Measurements from ENCODE around the gene VASH2. TPM values are rescaled to one million over a fixed set of nuclear protein-coding genes. Genes with fewer than 3 reads are reported as not detected.

VASH2 gene
- total RNA-seq, 1 donor from 2014 or later, result 4.2 TPM

- no peak overlapping the region for H3K27ac ChIP-seq
- H3K27me3 ChIP-seq, result no peaks in the 10 kb centered on the region
- TF ChIP-seq CTCF (IDR thresholded peaks at IDR 0.05) (no peak), POLR2AphosphoS5 (IDR thresholded peaks at IDR 0.05; ENCODE audit: insufficient read depth in 1 of 2, low read depth in 1 of 2) (no peak), POLR2A (IDR thresholded peaks at IDR 0.05) (no peak)
- no peak overlapping the region for H3K4me3 ChIP-seq
- intact Hi-C loops (cut with DNase I), result no loop called here
- H3K36me3 ChIP-seq, result no peaks in the 10 kb centered on the region
- no peaks in the 10 kb centered on the region for H3K4me1 ChIP-seq
- DNase-seq (ENCODE audit: extremely low spot score in 2 of 2), result no peak
- no peaks in the 10 kb centered on the region for H3K9me3 ChIP-seq
Measured at GRCh38 chr1:212982430-212983152, 32.2 kb downstream of the VASH2 start.

- Histone ChIP-seq H3K4me3 (no peak overlapping the region), H3K4me1 (no peaks in the 10 kb centered on the region), H3K27ac (no peak overlapping the region), H3K27me3 (no peaks in the 10 kb centered on the region), H3K9me3 (no peaks in the 10 kb centered on the region), H3K36me3 (no peaks in the 10 kb centered on the region)
- no peak for TF ChIP-seq CTCF (IDR thresholded peaks at IDR 0.05)
- TF ChIP-seq POLR2A (IDR thresholded peaks at IDR 0.05), result no peak
- no peak for TF ChIP-seq POLR2AphosphoS5 (IDR thresholded peaks at IDR 0.05; ENCODE audit: insufficient read depth in 1 of 2, low read depth in 1 of 2)
- intact Hi-C loops (cut with DNase I), result no loop called here
- DNase-seq (ENCODE audit: extremely low spot score in 2 of 2), result no peak
Measured at GRCh38 chr1:212983482-212983881, 33.1 kb downstream of the VASH2 start.

GRCh38 chr1:212984522-212985291, 34.4 kb downstream of the VASH2 start:
- Histone ChIP-seq H3K27me3 (no peaks in the 10 kb centered on the region), H3K4me3 (no peak overlapping the region), H3K9me3 (no peaks in the 10 kb centered on the region), H3K4me1 (no peaks in the 10 kb centered on the region), H3K36me3 (no peaks in the 10 kb centered on the region), H3K27ac (no peak overlapping the region)
- intact Hi-C loops (cut with DNase I), result no loop called here
- TF ChIP-seq POLR2AphosphoS5 (IDR thresholded peaks at IDR 0.05; ENCODE audit: insufficient read depth in 1 of 2, low read depth in 1 of 2) (no peak), POLR2A (IDR thresholded peaks at IDR 0.05) (no peak), CTCF (IDR thresholded peaks at IDR 0.05) (no peak)
- no peak for DNase-seq (ENCODE audit: extremely low spot score in 2 of 2)

GRCh38 chr1:212986551-212986950, 36.2 kb downstream of the VASH2 start:
- no peaks in the 10 kb centered on the region for H3K36me3 ChIP-seq
- H3K4me1 ChIP-seq, result no peaks in the 10 kb centered on the region
- DNase-seq (ENCODE audit: extremely low spot score in 2 of 2), result no peak
- no peaks in the 10 kb centered on the region for H3K9me3 ChIP-seq
- H3K4me3 ChIP-seq, result no peak overlapping the region
- no peaks in the 10 kb centered on the region for H3K27me3 ChIP-seq
- intact Hi-C loops (cut with DNase I), result no loop called here
- H3K27ac ChIP-seq, result no peak overlapping the region
- TF ChIP-seq POLR2A (IDR thresholded peaks at IDR 0.05) (no peak), POLR2AphosphoS5 (IDR thresholded peaks at IDR 0.05; ENCODE audit: insufficient read depth in 1 of 2, low read depth in 1 of 2) (no peak), CTCF (IDR thresholded peaks at IDR 0.05) (no peak)

Measured in vagina (tissue), 2 donors.